HepG2 (cell line): ENCODE measurements around the gene DENND10. TPM values are rescaled to one million over a fixed set of nuclear protein-coding genes. Genes with fewer than 3 reads are reported as not detected.
A peak's percentile ranks its signal among the peaks of the same experiment; 100 is the strongest.

ENCODE experiments used
- ATF1 ChIP-seq: IDR thresholded peaks from 2 replicates; pipeline ENCODE4 v1.6.1; 2016; ENCODE audit warnings: mild to moderate bottlenecking, control low read depth
- CEBPB ChIP-seq: IDR thresholded peaks from 2 replicates; pipeline ENCODE4 v1.6.1; 2011; ENCODE audit warnings: low read depth, low read length, improper control_type of control experiment, borderline replicate concordance
- ERF ChIP-seq: IDR thresholded peaks from 2 replicates; pipeline ENCODE4 v1.6.1; 2018; ENCODE audit warnings: missing biosample characterization, missing genetic modification reagents
- ETV5 ChIP-seq: IDR thresholded peaks from 2 replicates; pipeline ENCODE4 v1.6.1; 2018; ENCODE audit warnings: missing biosample characterization, missing genetic modification reagents, inconsistent platforms, borderline replicate concordance
- FOXM1 ChIP-seq: sonication (generic); formaldehyde crosslinking; IDR thresholded peaks from 2 replicates; pipeline ENCODE4 v1.5.0; 2020; ENCODE audit warnings: missing genetic modification reagents
- GRHL1 ChIP-seq: sonication (generic); formaldehyde crosslinking; conservative IDR thresholded peaks from 2 replicates; pipeline ENCODE4 v1.8.0; 2022; ENCODE audit warnings: missing genetic modification reagents
- GTF3A ChIP-seq: sonication (generic); formaldehyde crosslinking; conservative IDR thresholded peaks from 2 replicates; pipeline ENCODE4 v1.4.0; 2020; ENCODE audit warnings: mild to moderate bottlenecking, missing genetic modification reagents
- HIVEP1 ChIP-seq: sonication (generic); formaldehyde crosslinking; IDR thresholded peaks from 2 replicates; pipeline ENCODE4 v1.4.0; 2020; ENCODE audit warnings: mild to moderate bottlenecking, missing genetic modification reagents
- HMGA1 ChIP-seq: sonication (generic); formaldehyde crosslinking; conservative IDR thresholded peaks from 2 replicates; pipeline ENCODE4 v1.4.0; 2020; ENCODE audit warnings: missing genetic modification reagents
- HNRNPLL ChIP-seq: fragments of 200-400 bp; formaldehyde crosslinking; IDR thresholded peaks from 2 replicates; pipeline ENCODE4 v1.6.1; 2017; ENCODE audit warnings: mild to moderate bottlenecking, low read depth, low read length; ENCODE audit not compliant: poor library complexity, severe bottlenecking
- MAX ChIP-seq: IDR thresholded peaks from 2 replicates; pipeline ENCODE4 v1.6.1; 2012; ENCODE audit warnings: inconsistent platforms
- MYPOP ChIP-seq: sonication (generic); formaldehyde crosslinking; IDR thresholded peaks from 2 replicates; pipeline ENCODE4 v1.8.1; 2023; ENCODE audit warnings: mild to moderate bottlenecking, moderate library complexity, missing genetic modification reagents
- ONECUT2 ChIP-seq: sonication (generic); formaldehyde crosslinking; IDR thresholded peaks from 2 replicates; pipeline ENCODE4 v1.4.0; 2020; ENCODE audit warnings: missing genetic modification reagents
- SMYD3 ChIP-seq: sonication (generic); formaldehyde crosslinking; IDR thresholded peaks from 2 replicates; pipeline ENCODE4 v1.8.1; 2023; ENCODE audit warnings: mild to moderate bottlenecking, missing genetic modification reagents
- TAF15 ChIP-seq: fragments of 200-400 bp; formaldehyde crosslinking; IDR thresholded peaks from one replicate; pipeline ENCODE4 v1.6.1; 2018; ENCODE audit warnings: mild to moderate bottlenecking, low read depth, low read length; ENCODE audit not compliant: poor library complexity, severe bottlenecking
- YY1 ChIP-seq: IDR thresholded peaks from 2 replicates; pipeline ENCODE4 v1.6.1; 2011; ENCODE audit warnings: low read length, low read depth, moderate library complexity, mild to moderate bottlenecking; ENCODE audit not compliant: insufficient read depth, insufficient replicate concordance
- ZKSCAN5 ChIP-seq: sonication (generic); formaldehyde crosslinking; IDR thresholded peaks from 2 replicates; pipeline ENCODE4 v1.5.1; 2020; ENCODE audit warnings: mild to moderate bottlenecking, missing genetic modification reagents
- ZNF18 ChIP-seq: sonication (generic); formaldehyde crosslinking; IDR thresholded peaks from 2 replicates; pipeline ENCODE4 v1.8.0; 2022; ENCODE audit warnings: mild to moderate bottlenecking, missing genetic modification reagents; ENCODE audit not compliant: insufficient replicate concordance
- ZNF282 ChIP-seq: fragments of 450-650 bp; IDR thresholded peaks from 2 replicates; pipeline ENCODE4 v1.6.1; 2018; ENCODE audit not compliant: partially characterized antibody
- ZNF432 ChIP-seq: sonication (generic); formaldehyde crosslinking; IDR thresholded peaks from 2 replicates; pipeline ENCODE4 v1.5.0; 2020; ENCODE audit warnings: missing genetic modification reagents, mild to moderate bottlenecking, borderline replicate concordance
- ZNF496 ChIP-seq: sonication (generic); formaldehyde crosslinking; IDR thresholded peaks from 2 replicates; pipeline ENCODE4 v1.8.1; 2023; ENCODE audit warnings: mild to moderate bottlenecking, moderate library complexity, missing genetic modification reagents; ENCODE audit not compliant: insufficient replicate concordance
- ZNF749 ChIP-seq: sonication (generic); formaldehyde crosslinking; IDR thresholded peaks from 2 replicates; pipeline ENCODE4 v1.8.0; 2022; ENCODE audit warnings: mild to moderate bottlenecking, missing genetic modification reagents, moderate library complexity, borderline replicate concordance
- ZSCAN9 ChIP-seq: IDR thresholded peaks from 2 replicates; pipeline ENCODE4 v1.6.1; 2016; ENCODE audit warnings: borderline replicate concordance
- polyA plus RNA-seq, 8 experiments: library from polyadenylated mRNA; depleted of rRNA in 3 of 8; stranded (reverse) in 7 of 8; unstranded in 1 of 8; fragments of >200 nt; fragmentation: Illumina TruSeq in 4 of 8; extraction: Trizol in 4 of 8; gene quantifications; 2 replicates each; pipeline versions ENCODE4 v1.2.1 to v1.2.3, GENCODE V29; 2011 to 2016; ENCODE audit warnings: low read depth in 4 of 8, missing spikeins in 1 of 8, mixed read lengths in 1 of 8; ENCODE audit not compliant: insufficient read depth in 1 of 8
- total RNA-seq, 5 experiments: library from RNA; depleted of rRNA; stranded (reverse); fragments of >200 nt; fragmentation: Illumina TruSeq; extraction: Trizol; gene quantifications; 2 replicates each; pipeline ENCODE4 v1.2.3, GENCODE V29; 2016; ENCODE audit warnings: low read depth in 1 of 5
- TF ChIP-seq, protein P1 (sequence below): sonication (generic); formaldehyde crosslinking; IDR thresholded peaks from 2 replicates; pipeline ENCODE4 v1.4.0; 2020; ENCODE audit warnings: mild to moderate bottlenecking, missing genetic modification reagents

Gene DENND10
- total and polyA plus RNA-seq, 2 of the 13 experiments (the other 11 are each of a cell fraction or from before 2014, with no cell fraction given): 43.7 to 78.8 TPM

GRCh38 chr10:119103903-119104653 lies at the start of gene DENND10 (continued):
- TF ChIP-seq, protein P1, sequence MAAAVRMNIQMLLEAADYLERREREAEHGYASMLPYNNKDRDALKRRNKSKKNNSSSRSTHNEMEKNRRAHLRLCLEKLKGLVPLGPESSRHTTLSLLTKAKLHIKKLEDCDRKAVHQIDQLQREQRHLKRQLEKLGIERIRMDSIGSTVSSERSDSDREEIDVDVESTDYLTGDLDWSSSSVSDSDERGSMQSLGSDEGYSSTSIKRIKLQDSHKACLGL (CRISPR knock-in tag): no peak
- no peak for TF ChIP-seq ATF1 (CRISPR knock-in tag)
- TF ChIP-seq FOXM1 (CRISPR knock-in tag): no peak
- TF ChIP-seq ZSCAN9: 0 out of 2 replicates have a peak, but pooled peaks have one; percentile 48
- no peak for TF ChIP-seq ZNF749 (CRISPR knock-in tag)
- no peak for TF ChIP-seq ZNF282
- TF ChIP-seq YY1: peak; percentile 87
- no peak for TF ChIP-seq CEBPB
- TF ChIP-seq ZNF18 (CRISPR knock-in tag): no peak
- TF ChIP-seq GRHL1 (CRISPR knock-in tag): no peak
- no peak for TF ChIP-seq SMYD3
- TF ChIP-seq GTF3A (CRISPR knock-in tag): no peak
- no peak for TF ChIP-seq HIVEP1 (CRISPR knock-in tag)
- TF ChIP-seq HMGA1 (CRISPR knock-in tag): no peak
- TF ChIP-seq ETV5 (CRISPR knock-in tag): no peak
- TF ChIP-seq ERF: 0 out of 2 replicates have a peak, but pooled peaks have one; percentile 27
- TF ChIP-seq MAX: no peak; the same call in 1 of the 2 replicates
- no peak for TF ChIP-seq TAF15
- no peak for TF ChIP-seq ZNF496 (CRISPR knock-in tag)
- no peak for TF ChIP-seq ONECUT2
- no peak for TF ChIP-seq HNRNPLL
- TF ChIP-seq ZKSCAN5 (CRISPR knock-in tag): no peak
- no peak for TF ChIP-seq ZNF432 (CRISPR knock-in tag)
- TF ChIP-seq MYPOP (CRISPR knock-in tag): no peak
